GM19397 (cell line): ENCODE results near the gene AIG1.
"Not testable (repeated sequence)": the region's sequence is repeated elsewhere in the genome, so short reads cannot be mapped to it uniquely, and the experiment has no call there.

Experiments
- ATAC-seq: cut with Tn5 transposase; IDR thresholded peaks from one replicate; pipeline ENCODE4 v1.9.1; 2021; ENCODE audit warnings: mild to moderate bottlenecking, moderate library complexity; ENCODE audit not compliant: unreplicated experiment

The AIG1 gene, protein sequence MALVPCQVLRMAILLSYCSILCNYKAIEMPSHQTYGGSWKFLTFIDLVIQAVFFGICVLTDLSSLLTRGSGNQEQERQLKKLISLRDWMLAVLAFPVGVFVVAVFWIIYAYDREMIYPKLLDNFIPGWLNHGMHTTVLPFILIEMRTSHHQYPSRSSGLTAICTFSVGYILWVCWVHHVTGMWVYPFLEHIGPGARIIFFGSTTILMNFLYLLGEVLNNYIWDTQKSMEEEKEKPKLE

GRCh38 chr6:143060806-143061596, at the start of gene AIG1:
Gene AIG1, plus strand, starts transcription at chr6:143060889. Its CDS starts 37 bp downstream, at chr6:143060926.
- peak; percentile 72 for ATAC-seq

DNA sequence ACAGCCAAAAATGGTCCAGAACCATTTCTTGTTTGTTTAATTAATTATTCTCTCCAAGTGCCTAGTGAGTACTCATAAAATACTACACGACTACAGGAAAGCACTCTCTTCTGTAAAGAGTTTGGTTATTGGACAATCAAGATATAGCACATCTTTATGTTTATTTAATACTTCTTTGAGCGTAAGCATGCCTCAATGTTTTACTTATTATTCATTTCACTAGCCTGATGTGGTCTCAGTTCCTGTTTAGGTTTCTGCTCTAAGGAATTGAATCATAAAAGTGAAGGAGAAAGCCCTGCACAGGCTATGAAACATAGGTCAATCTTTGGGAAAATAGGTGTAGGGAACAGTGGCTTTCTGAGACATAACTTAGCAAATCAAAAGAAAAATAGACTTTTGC, 45.9 kb upstream of the AIG1 start:
- no peak for ATAC-seq

DNA sequence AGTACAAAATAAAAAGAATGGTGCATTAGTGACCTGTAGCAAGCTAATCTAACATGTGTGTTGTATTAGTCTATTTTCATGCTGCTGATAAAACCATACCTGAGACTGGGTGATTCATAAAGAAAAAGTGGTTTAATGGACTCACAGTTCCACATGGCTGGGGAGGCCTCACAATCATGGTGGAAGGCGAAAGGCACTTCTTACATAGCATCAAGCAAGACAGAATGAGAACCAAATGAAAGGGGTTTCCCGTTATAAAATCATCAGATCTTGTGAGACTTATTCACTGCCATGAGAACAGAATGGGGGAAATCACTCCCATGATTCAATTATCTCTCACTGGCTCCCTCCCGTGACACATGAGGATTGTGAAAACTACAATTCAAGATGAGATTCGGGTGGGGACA, 45.4 kb upstream of the AIG1 start:
- no peak for ATAC-seq

- ATAC-seq: no peak
Measured at GRCh38 chr6:143018955-143019354, 41.7 kb upstream of the AIG1 start.

- ATAC-seq: not testable (repeated sequence)
Measured at GRCh38 chr6:143020862-143021261, 39.8 kb upstream of the AIG1 start.

GRCh38 chr6:143021543-143021942, 39.1 kb upstream of the AIG1 start:
- ATAC-seq: no peak

DNA sequence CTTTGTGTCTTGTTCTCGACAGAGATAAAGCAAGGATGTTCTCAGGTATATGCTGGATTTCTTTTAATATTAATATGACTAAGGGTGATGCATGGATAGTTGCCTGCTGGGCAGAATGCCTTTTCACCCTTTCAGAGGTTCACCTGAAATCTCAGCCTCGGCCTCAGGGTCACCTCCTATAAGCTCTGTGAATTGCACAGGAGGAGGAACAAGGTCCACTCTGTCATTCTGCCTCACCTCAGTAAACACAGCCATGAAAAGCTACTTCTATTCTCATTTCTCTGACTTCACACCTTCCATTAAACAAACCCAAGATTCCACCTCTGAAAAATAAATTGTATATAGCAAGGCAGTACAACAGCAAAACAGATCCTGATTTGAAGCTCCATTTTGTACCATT, 38.1 kb upstream of the AIG1 start:
- no peak for ATAC-seq

DNA sequence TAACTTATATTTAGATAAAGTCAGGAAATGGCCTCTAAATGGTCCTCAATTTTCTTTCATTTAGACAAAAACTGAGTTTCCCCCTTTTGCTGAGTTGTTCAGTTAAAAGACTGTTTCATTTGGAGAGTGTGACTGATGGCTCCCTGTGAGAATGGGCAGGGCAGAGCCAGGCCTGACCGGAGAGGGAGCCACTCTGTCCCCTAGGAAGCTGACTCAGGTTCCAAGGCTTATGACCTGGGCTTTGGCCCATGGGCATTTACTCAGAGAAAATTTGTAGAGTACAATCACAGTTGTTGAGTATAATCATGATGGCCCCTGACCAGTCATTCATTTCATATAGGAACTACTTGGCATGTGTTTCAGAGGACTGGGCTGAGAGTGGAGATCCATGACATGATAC, 37.0 kb upstream of the AIG1 start:
- ATAC-seq: no peak

DNA sequence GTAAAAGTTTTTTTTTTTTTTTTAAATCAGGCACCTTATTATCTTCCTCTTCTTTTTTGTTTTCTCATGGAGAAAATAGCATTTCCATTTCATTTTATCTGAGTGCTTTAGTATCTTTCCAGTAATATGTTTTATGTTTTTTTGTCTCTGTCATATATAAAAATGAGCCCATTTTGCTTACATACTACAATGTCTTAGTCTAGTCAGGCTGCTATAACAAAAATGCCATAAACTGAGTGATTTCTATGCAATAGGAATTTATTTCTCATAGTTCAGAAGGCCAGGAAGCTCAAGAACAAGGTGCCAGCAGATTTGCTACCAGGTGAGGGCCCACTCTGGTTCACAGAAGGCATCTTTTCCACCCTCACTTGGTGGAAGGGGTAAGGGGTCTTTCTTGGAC, 35.7 kb upstream of the AIG1 start:
- no peak for ATAC-seq

DNA sequence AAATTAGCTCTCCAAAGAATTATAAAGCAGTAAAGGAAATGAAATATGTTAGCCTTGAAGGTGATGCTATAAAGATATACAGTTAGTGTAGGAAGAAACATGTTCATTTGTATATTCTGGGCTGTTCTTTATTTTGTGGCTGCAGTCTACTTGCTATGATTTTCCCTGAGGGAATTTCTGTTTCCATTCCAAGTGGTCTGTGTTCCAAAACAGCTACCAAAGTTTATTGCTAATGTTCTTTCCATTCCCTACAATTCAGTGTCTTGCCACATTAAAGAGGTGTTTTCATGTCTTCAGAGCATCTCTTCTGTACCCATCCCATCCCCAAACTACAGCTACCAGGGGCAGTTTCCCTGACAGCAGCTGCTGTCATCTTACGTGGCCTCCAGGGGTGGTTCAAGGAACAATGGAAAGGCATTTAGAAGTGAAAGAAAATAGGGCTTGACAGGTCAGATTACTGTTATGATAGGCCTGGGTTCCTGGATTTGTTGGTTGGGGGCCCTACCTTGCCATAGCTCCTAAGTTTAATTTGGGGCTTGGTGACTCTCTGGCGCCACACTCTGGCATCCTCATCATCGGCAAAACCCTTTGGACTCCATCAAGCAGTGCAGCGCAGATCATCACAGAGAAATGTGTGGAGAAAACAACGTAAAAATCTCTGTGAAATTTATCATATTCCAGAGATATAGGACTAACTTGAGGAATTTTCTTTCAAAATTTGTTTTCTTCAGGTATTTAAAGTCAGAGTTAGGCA, 33.8 kb upstream of the AIG1 start:
- no peak for ATAC-seq

DNA sequence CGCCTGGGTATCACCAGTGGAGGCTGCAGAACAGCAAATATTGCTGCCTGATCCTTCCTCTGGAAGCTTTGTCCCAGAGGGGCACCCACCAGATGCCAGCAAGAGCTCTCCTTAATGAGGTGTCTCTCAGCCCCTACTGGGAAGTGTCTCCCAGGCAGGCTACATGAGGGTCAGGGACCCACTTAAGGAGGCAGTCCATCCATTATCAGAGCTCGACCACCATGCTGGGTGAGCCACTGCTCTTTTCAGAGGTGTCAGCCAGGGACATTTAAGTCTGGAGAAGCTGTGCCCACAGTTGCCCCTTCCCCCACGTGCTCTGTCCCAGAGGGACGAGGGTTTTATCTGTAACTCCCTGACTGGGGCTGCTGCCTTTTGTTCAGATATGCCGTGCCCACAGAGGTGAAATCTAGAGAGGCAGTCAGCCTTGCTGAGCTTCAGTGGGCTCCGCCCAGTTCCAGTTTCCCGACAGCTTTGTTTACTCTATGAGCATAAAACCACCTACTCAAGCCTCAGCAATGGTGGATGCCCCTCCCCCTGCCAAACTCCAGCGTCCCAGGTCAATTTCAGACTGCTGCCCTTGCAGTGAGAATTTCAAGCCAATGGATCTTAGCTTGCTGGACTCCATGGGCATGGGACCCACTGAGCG, 25.9 kb upstream of the AIG1 start:
- ATAC-seq: no peak

DNA sequence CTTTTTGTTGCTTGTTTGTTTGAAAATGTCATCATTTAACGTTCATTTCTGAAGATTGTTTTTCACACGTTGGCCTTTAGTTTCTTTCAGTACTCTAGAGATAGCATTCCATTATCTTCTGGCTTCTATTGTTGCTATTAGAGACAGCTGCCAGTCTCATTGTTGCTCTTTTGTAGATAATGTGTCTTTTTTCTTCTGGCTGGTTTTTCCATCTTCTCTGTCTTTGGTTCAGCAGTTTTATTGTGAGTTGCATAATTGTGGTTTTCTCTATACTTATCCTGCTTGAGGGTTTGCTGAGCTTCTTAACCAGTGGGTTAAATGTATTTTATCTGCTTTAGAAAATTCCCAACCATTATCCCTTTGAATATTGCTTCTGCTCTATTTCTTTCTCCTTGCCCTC, 23.2 kb upstream of the AIG1 start:
- ATAC-seq: no peak

- ATAC-seq: no peak
Measured at GRCh38 chr6:143038833-143039232, 21.9 kb upstream of the AIG1 start.

GRCh38 chr6:143039548-143039947, 21.1 kb upstream of the AIG1 start:
- ATAC-seq: no peak

DNA sequence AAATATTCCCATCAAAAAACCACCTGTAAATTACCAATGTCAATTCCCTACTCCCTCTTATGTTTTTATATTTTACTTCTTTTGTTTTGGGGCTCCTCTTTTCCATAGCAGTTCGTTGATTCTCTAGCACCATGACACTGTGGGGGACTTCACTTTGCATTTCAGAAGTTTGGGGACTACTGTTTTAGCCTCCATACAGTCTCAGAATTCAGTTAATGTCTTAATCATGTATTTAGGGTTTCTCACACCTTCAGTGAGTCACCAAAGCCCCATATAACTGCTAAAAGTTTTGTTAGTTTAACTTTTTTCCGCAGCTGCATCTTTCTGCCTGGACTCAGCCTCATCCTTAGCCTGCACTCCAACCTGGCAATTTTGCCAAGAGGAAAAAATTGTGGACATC, 20.7 kb upstream of the AIG1 start:
- no peak for ATAC-seq

DNA sequence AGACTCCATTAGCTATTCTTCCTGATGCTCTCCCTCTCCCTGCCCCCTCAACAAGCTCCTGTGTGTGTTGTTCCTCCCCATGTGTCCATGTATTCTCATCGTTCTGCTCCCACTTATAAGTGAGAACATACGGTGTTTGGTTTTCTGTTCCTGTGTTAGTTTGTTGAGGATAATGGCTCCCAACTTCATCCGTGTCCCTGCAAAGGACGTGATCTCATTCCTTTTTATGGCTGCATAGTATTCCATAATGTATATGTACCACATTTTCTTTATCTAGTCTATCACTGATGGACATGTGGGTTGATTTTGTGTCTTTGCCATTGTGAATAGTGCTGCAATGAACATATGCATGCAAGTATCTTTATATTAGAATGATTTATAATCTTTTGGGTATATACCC, 16.3 kb upstream of the AIG1 start:
- not testable (repeated sequence) for ATAC-seq

DNA sequence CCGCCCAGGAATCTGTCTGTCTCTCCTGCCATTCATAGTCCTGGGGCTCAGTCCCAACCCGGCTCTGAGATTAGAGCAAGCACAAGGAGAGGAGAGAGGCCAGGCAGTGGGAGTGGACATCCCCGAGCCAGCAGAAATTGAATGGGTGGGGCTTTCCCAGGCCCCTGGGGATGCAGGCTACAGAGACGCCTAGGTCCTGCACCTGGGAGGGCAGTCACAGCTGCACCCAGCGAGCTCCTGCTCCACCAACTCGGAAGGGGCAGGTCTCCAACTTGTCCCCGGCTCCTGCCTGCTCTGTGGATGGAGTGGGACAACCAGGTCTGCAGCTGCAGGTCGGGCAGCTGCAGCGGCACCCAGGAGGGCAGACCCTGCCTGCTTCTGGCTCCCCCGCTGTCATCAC, 11.1 kb upstream of the AIG1 start:
- ATAC-seq: no peak

DNA sequence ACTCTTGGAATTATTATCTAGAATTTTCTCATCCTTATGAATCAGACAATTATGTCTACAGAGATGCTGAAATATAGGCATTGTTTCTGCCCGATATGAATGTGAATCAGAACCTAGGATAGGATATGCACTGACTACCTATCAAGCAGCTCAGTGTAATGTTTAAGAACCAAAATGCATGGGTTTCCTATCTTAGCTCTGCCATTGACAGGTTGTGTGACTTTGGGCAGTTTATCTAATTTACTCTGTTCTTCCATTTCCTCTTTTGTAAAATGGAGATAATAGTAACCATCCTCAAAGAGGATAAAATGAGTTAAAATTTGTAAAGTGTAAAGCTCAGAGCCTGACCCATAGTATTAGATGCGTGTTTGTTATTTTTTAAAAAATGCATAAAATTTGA, 10.2 kb upstream of the AIG1 start:
- no peak for ATAC-seq

GRCh38 chr6:143052282-143052681, 8.4 kb upstream of the AIG1 start:
- no peak for ATAC-seq

- no peak for ATAC-seq
Measured at GRCh38 chr6:143053856-143054255, 6.8 kb upstream of the AIG1 start.

GRCh38 chr6:143054329-143054728, 6.4 kb upstream of the AIG1 start:
- ATAC-seq: no peak
